GM19099 (cell line): ENCODE measurements around the gene DTHD1.

ENCODE experiments used
- POLR2A ChIP-seq: IDR thresholded peaks from 3 replicates; pipeline ENCODE4 v1.6.1; 2011; ENCODE audit warnings: low read depth; ENCODE audit not compliant: insufficient read length; ENCODE audit errors: extremely low read depth

DTHD1 gene

DNA sequence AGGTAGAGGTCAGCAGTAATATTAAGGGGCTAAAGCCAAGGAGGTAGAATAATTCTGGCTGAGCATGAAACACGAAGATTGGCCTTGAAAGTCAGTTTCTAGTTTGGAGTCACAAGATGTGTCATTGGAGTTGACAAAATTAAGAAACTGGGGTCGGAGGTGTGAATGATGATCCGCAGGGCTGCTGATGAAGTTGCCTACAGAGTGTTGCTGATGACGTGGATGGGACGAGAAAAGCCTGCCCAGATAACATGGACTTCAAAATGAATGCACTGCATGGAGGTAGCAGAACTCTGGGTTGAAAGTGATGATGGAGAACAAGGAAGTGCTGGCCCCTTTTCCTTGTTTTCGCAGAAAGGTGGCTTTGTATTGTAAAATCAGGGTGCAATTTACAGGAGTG lies 60.5 kb downstream of the DTHD1 start:
- no peak for TF ChIP-seq POLR2A

DNA sequence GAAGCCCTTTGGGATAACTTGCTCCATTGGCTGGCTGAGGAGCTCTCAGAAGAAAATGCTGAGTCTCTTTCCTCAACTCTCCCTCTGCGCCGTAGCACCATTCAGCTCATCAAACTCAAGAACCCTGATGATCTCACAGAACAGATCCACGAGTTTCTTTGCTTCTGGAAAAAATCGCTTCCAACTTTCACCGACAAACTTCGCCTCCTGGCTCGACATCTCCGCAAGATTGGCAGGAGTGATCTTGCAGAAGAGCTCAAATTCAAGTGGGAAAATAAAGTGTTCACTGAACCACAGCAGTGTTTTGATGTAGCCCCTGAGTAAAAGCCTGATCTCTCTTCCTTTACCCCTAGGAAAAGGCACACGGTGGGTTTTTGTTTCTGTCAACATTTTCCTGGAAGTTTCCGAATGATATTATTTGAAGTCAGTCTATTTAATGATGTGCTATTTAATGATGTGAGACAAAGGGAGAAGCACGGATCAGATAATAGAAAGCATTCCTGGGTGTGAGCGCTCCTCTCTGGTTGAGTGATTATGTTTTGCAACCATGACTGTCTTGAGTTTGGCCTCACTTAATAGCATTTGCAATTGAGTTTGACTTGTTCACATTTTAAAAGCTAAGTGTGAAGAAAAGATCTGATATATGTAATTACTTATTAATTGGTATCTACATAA lies 62.2 kb downstream of the DTHD1 start:
- TF ChIP-seq POLR2A: no peak

DNA sequence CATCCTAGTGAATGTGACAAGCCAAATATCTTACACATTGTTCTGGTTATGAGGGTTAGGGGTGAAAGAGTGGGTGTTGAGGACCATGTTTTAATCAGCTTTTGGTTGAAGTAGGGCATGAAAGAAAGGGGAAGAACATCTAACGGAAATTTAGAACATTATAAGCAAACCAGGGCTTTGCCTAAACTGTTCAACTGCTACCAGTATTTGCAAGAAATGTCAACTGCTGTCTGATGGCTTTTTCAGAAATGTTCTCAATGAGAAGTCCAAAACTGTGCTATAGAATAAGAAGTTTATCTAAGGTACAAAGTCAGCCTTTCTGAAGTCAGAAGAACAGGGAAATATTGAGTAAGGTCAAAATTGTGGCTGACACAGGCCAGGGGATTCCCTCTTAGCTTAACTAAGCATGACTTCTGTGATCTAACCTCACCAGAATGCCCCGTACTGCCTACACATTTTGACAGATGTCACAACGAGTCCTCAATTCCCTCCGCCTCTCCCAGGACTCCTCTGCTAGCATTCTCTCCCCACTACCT lies 67.1 kb downstream of the DTHD1 start:
- no peak for TF ChIP-seq POLR2A

DNA sequence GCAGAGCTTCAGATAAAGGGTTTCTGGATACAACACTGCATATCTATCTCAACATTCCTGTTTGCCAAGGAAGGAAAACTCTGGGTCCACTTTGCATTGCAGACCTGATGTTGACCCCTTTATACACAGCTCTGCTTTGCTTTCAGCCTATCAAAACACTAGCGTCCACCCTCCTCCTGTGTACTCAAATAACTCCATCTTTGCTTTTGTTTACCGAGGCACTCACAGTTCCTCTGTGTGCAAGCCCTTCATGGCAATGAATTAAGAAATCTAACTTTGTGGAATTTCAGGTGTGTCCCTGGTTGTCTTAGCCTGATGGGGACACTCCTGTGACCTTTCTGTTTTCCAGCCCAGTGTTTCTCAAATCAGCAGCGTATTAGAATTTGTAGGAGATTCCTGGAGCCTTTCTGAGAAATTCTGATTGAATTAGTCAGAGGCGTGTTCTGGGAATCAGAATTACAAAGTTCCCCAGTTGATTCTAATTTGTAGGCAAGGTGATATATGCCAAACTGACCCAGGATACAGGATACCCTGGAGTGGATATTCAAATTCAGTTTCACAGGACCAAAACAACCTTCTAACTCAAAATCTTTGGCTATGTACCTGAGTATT lies 68.6 kb downstream of the DTHD1 start:
- no peak for TF ChIP-seq POLR2A

DNA sequence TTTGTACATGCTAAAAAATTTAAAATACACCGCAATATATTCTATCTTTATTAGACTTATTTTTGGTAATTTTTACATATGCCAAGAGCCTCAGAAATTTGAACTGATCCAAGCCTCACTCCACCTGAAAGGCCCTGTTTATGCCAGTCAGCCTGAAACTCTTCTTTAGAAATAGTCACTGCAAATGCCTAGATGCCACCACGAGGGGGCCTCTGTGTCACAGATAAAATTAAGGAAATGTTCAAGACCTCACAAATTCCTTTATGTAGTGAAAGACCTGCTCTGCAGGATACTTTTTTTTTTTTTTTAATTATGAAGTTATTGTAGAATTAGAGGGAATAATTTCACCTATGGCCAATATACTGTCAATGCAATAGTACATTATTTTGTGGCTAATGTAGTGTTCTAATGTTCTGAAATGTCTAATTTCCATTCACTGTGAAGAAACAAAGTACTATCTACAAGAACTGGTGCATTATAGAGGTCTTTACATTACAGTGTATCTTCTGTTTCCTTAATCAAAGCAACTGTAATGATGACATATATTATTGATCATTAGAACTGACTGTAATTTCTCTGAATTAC lies 69.8 kb downstream of the DTHD1 start:
- TF ChIP-seq POLR2A: no peak

DNA sequence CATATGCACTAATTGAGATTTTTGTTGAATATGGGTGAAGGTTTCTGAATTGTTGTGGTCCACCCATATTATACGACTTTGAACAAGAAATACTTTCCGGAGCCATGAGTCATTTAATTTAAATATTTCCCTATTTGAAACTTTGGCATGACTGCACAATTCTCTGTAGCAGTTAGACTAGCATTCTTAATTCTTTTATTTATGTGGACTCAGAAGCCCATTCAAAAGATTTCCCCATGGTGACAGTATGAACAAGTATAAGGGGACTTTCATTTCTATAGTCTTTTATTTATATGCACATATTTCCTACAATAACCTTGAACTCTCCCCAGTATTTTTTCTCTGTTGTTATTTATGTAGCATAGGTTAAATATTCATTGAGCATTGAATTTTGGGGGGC lies 72.6 kb downstream of the DTHD1 start:
- no peak for TF ChIP-seq POLR2A

DNA sequence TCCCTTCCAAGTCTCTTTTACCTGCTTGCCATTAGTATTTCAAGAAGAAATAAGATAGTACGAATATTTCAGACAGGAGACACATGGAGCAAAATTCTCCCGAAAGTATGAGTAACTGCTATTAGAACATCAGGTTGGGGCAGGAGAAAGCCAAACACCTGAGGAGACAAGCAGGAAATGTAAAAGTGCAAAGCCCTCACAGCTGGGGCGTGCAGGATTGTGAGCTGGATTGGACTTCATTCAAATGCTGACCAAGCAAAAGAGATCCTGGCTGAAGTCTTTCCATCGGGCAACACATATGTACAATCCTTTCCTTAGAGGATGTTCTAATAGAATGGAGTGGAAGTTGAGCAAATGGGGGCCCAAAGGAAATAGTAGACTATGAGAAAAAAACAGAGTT lies 76.8 kb downstream of the DTHD1 start:
- TF ChIP-seq POLR2A: no peak

DNA sequence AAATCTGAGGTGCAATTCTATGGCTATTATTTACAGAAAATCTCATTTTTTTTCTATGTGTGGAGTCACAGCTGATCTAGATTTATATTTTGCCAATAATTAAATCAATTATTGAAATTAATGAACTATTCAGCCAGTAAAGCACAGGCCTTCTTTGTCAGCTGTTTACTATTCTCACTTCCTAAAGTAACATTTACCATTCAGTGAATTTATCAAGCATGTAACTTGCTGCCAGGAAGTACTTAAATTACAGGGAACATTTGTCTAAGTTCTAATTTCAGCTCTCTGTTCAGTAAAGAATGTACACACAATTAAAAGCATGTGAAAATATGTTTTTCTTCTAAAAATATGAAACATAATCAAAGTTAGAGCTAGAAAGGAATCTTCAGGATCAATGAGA lies 79.3 kb downstream of the DTHD1 start:
- no peak for TF ChIP-seq POLR2A

DNA sequence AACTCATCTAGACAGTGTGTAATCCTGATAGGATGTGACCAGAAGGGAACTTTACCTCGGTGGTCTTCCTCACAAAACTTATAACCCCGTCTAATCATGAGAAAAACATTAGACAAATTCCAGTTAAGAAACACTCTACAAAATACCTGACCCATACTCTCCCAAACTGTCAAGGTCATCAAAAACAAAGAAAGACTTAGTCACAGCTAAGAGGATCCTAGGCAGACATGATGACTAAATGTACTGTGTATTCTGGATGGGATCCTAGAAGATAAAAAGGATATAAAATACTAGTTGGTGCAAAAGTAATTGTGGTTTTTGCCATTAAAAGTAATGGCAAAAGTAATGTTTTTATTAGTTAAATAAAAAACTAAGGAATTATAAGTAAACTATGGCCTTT lies 81.6 kb downstream of the DTHD1 start:
- no peak for TF ChIP-seq POLR2A

DNA sequence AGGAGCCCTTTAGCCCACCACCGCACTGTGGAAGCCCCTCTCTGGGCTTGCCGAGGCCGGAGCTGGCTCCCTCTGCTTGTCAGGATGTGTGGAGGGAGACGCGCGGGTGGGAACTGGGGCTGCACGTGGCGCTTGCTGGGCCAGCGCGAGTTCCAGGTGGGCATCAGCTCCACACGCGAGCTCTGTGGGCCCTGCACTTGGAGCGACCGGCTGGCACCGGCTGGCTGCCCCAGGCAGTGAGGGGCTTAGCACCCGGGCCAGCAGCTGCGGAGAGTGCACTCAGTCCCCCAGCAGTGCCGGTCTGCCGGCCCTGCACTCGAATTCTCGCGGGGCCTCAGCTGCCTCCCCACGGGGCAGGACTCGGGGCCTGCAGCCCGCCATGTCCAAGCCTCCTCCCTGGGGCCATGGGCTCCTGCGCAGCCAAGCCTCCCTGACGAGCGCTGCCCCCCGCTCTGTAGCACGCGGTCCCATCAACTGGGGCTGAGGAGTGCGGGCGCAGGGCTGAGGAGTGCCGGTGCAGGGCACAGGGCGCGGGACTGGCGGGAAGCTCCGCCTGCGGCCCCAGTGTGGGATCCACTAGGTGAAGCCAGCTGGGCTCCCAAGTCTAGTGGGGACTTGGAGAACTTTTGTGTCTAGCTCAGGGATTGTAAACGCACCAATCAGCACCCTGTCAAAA lies 93.6 kb downstream of the DTHD1 start:
- TF ChIP-seq POLR2A: no peak

DNA sequence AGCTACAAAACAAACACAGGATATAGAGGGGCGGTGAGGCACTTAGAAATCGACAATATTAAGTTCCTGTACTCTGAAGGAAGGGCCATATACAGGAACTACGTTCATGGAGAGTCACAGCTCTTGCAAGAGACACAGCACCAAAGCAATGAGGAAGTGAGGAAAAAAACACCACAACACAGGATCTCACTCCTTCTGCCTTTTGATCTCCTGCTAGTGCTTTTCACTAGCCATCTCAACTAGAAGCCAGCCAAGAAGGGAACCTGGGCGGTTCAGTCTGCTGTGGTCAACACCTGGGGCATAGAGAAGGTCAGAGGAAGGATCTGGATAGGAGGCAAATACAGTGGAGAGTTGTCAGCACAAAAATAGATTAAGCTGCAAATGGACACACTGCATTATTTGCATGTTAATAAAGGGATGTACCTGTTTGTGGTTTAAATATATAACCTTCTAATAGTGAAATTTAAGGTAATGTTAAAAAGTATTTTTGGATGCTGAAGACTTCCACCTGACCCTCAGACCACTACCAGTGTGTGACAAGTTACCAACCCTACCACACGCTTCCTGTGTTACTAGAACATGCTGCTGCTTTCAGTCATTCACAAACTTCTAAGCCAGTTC lies 104.6 kb downstream of the DTHD1 start:
- no peak for TF ChIP-seq POLR2A

DNA sequence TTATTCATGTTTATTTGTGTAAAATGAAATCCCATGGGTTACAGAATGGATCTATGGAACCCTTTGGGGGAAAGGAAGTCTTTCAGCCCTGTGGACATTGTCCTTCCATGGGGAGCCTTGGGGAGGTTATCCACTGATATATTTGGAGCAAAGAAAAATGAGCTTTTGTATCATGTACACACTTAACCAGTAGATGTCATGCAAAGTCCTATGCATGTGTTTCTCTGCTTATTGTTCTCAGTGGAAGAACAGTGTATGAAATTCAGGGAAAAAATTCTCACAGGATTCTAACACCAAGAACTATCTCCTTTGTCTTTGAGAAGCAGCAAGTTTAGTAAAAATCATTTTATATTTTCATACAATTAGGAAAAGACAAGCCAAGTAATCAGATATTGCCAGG lies 105.3 kb downstream of the DTHD1 start:
- TF ChIP-seq POLR2A: no peak

DNA sequence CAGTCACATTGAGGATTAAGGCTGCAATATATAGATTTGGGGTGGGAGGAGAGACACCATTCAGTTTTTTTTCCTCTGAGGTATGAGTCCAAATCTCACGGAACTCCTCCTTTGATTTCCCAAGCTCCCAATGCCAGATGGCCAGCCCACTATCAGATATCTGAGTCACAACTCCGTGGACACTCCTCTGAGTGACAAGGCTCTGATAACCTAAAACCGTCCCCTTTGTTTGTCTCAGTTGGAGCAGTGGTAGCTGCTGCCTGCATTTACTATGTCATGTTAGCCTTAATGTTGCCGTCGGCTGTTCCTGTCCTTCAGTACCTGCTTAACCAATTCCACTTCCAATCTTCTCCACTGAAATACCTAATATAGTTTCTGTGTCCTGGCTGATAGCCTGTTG lies 107.3 kb downstream of the DTHD1 start:
- no peak for TF ChIP-seq POLR2A

DNA sequence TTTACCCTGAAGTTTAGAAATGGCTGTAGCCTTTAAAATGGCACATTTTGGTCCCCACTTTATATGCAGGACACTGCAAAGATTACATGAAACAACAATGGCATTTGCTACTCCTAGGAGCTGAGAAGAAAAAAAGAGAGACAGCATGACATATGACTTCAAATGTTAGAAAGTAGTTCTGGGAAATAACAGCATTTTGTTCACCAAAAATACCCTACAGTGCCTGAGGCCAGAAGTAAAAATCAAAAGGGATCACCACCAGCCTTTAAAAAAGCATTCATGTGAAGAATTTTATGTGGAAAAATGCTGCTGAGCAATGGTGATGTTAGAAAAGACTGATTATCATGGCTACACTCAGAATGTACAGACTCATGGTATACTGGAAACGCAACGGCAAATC lies 110.0 kb downstream of the DTHD1 start:
- no peak for TF ChIP-seq POLR2A

DNA sequence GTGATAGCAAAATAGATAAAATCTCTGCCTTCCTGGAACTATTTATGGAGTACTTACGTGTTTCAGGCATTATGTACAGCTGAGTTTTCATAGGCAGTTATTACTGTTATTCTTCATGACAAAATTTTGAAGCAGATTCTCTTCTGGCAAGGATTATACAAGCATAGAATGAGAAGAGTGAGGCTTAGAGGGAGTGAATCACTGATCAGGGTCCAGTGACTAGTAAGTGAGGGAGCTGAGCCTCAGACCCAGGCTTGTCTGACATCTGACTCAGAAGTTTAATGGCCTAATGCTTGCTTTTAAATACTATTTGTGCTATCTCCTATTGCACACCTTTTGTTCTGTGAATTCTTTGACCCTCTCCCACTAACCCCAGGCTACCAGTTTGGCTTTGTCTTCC lies 110.6 kb downstream of the DTHD1 start:
- no peak for TF ChIP-seq POLR2A
